Epithelial cell of proximal tubule (primary cell): Measurements from ENCODE around the gene RNF217. TPM values are rescaled to one million over a fixed set of nuclear protein-coding genes. Genes with fewer than 3 reads are reported as not detected.

Source experiments
- DNase-seq: peaks from one replicate; pipeline ENCODE4 v3.0.0-alpha.2; 2011; ENCODE audit warnings: low read depth
- H3K4me3 ChIP-seq: 2 replicates; pipeline ENCODE4 v1.5.1; 2011; ENCODE audit warnings: low read depth, mild to moderate bottlenecking, low read length
- CTCF ChIP-seq: conservative IDR thresholded peaks from 2 replicates; pipeline ENCODE4 v1.5.1; 2012; ENCODE audit warnings: low read depth, mild to moderate bottlenecking, low read length
- total RNA-seq: library from RNA; depleted of rRNA; stranded (reverse); fragments of >200 nt; gene quantifications from 2 replicates; pipeline ENCODE4 v1.2.3, GENCODE V29; 2015

Gene RNF217
- total RNA-seq, 1 donor from 2014 or later, result 12.6 TPM

DNA sequence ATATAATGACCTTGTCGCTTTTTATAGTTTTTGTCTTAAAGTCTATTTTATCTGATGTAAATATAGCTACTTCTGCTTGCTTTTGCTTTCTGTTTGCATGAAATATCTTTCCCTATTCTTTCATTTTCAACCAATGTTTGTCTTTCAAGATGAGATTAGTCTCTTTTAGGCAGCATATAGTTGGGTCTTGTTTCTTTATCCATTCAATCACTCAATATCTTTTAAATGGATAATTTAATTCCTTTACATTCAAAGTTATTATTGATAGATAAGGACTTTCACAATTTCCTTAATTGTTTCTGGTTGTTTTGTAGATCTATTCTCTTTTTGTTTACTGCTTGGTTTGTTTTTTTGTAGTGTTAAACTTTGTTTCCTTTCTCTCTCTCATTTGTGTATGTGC is 147.8 kb downstream of the RNF217 start:
- no peak for DNase-seq
- TF ChIP-seq CTCF, result no peak
- H3K4me3 ChIP-seq, result no peak overlapping the region

DNA sequence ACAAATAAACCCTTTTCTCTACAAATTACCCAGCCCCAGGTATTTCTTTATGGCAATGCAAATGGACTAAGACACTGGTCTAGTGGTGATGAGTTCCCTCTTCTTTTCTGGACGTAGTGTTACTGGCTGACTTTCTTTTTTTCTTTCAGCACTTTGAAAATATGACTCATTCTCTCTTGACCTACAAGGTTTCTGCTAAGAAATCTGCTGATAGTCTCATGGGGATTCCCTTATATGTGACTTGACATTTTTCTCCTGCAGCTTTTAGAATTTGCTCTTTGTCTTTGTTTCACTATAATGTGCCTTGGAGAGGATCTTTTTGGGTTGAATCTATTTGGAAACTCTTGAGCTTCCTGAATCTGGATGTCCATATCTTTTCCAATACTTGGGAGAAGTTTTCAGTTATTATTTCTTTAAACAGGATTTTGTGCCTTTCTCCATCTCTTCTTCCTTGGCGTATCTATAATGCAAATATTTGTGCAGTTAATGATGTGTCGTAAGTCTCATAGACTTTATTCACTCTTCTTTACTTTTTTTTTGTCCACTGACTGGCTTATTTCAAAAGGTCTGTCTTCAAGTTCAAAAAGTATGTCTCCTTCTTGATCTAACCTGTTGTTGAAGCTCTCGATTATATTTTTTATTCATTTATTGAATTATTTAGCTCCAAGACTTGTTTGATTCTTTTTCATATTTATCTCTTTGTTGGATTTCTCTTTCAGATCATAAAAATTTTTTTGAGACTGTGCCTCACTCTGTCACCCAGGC is 149.2 kb downstream of the RNF217 start:
- TF ChIP-seq CTCF, result no peak
- no peak for DNase-seq
- no peak overlapping the region for H3K4me3 ChIP-seq

DNA sequence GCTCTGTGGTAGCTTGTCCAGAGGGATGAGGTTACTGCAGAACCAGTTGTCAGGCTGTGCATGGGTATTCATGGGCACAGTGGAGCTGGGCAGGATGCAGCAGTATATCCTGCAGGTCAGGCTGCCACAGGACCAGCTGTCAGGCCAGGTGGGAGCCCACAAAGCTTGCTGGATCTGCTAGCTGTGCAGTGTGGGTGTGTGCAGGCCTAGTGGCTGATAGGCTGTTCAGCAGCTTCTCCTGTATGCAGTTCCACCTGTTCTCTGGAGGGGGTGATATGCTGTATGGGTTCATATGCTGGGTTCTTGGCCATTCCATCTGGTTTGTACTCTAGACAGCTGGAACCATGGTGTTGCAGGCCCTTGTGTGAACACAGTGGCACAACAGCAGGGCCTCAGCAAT is 150.7 kb downstream of the RNF217 start:
- no peak for TF ChIP-seq CTCF
- no peak for DNase-seq
- H3K4me3 ChIP-seq, result no peak overlapping the region

DNA sequence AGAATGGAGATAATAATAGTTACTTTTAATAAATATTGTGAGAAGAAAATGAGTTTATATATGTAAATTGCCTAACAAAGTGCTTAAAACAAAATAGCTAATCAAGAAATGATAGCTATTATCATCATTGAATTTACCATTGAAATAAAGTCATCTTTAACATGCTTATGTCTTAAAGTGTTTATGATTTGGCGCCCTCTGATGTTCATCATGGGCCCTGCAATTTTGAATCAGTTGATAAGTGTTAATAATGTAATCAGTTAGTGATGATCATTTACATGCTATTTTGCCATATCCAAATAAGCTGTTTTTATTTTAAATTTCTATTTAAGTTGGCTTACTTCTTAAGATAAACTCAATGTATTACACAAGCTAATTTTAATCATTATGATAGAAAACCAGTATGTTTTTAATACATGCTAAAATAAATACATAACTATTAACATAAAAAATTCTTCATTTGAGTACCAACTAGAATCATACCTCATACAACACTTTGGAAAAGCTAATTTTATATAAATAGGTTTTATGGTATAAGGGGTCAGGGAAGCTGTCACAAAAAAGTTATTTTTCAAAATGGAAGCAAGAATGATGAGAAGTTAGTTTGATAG is 152.1 kb downstream of the RNF217 start:
- peak; percentile 83 for TF ChIP-seq CTCF
- no peak overlapping the region for H3K4me3 ChIP-seq
- DNase-seq, result no peak

DNA sequence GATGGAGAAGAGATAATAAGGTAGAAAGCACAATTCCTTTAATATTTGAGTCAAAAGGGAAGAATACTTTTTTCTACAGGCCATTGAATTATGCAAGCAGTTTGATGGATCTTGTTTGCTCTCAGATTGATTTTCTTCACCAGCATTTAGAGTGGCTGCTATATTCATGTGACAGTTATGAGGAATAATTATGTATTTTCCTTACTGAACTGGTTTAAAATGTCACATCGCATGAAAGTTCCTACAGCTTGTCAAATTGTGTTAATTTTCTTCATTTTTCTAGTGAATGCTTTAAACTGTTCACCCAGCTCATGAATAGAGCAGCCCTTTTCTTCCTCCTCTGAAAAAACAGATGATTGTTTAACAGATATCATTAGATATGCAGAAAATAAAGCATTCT is 153.9 kb downstream of the RNF217 start:
- no peak for TF ChIP-seq CTCF
- no peak for DNase-seq
- no peak overlapping the region for H3K4me3 ChIP-seq

GRCh38 chr6:125116710-125117109 is 154.5 kb downstream of the RNF217 start:
- H3K4me3 ChIP-seq, result no peak overlapping the region
- TF ChIP-seq CTCF, result no peak
- no peak for DNase-seq

GRCh38 chr6:125117818-125118217 is 155.6 kb downstream of the RNF217 start:
- H3K4me3 ChIP-seq, result no peak overlapping the region
- DNase-seq, result no peak
- TF ChIP-seq CTCF, result no peak
